ENCODE measurements around the gene PARD3B.

Gene PARD3B

DNA sequence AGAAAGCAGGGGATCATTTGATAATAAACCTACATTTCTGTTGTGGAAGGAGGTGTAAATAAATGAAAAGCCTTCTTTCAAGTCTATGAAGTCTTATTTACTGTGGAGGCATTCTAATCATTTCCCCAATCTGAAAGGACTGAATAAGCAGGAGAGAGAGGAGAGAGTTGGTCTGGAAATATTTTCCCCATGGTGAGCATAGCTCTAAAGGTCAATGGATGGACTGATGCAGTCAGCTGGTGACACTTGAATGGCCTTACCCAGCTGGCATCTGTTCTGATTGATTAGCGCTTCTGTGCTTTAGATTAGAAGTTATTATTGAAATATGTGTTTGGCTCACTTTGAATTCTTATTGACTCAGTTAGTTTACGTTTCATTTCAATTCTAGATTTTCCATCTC is 122.7 kb downstream of the PARD3B start:
- Mint-ChIP-seq H3K36me3 (ENCODE audit: low read depth) (no peaks in the 10 kb centered on the region), H3K27me3 (no peaks in the 10 kb centered on the region), H3K27ac (no peak overlapping the region), H3K9me3 (no peaks in the 10 kb centered on the region), H3K4me1 (no peaks in the 10 kb centered on the region), H3K4me3 (no peak overlapping the region)
- DNase-seq (no peak), ATAC-seq (no peak)

DNA sequence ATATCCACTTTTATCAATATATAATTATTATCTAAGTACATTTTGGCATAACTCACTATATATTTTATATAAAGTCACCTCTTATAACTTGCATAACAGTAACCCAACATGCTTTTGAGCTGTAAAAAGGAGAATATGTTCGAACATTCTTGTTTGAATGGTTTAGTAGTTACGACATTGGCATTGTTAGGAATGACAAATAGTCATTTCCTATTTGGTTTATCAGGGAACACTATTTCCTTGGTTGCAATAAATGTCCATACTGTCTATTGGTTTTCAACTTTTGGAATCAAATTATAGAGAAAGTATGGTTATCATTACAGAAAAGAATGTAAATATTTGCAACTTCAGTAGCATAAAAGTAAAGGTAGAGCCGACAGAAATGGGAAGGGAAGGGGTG is 124.1 kb downstream of the PARD3B start:
- Mint-ChIP-seq H3K4me3 (no peak overlapping the region), H3K4me1 (no peaks in the 10 kb centered on the region), H3K27me3 (no peaks in the 10 kb centered on the region), H3K36me3 (ENCODE audit: low read depth) (no peaks in the 10 kb centered on the region), H3K9me3 (no peaks in the 10 kb centered on the region), H3K27ac (no peak overlapping the region)
- DNase-seq: no peak
- ATAC-seq: no peak

DNA sequence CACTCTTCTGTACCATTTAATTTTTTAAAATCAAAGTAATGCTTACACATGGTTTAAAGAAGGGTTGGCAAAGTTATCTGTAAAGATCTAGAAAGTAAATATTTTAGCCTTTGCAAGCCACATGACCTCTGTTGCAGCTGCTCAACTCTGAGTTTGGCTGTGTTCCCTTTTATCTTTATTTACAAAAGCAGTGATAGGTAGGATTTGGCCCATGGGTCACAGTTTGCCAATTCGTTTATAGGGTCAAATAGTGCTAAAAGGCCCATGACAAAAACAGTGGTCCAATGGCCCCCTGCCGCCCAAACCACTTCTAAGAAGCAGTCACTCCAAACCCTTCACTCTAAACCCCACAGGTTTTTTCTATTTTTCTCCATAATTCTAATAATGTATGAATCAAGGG is 124.8 kb downstream of the PARD3B start:
- H3K27ac Mint-ChIP-seq: no peak overlapping the region
- H3K9me3 Mint-ChIP-seq: no peaks in the 10 kb centered on the region
- no peak overlapping the region for H3K4me3 Mint-ChIP-seq
- H3K4me1 Mint-ChIP-seq: no peaks in the 10 kb centered on the region
- H3K36me3 Mint-ChIP-seq (ENCODE audit: low read depth): no peaks in the 10 kb centered on the region
- DNase-seq (no peak), ATAC-seq (no peak)
- H3K27me3 Mint-ChIP-seq: no peaks in the 10 kb centered on the region

DNA sequence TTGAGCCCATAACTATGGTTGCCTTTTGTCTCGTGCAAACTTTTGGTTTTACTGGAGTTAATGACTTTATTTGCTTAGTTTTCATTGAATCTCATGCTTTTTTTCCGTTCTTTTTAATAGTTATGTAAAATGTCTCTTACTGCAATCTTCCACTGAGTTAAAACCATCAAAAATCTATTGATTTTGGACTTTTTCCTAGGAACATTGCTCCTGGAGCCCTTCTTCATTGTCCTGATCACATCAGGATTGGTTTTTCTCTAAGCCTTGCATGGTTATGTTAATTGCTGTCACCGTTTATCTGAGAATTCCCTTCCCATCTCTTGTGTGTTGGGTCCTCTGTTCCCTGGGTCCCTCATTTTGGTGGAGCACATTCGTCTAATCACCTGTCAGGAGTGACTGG is 125.5 kb downstream of the PARD3B start:
- Mint-ChIP-seq H3K4me1 (no peaks in the 10 kb centered on the region), H3K9me3 (no peaks in the 10 kb centered on the region), H3K27ac (no peak overlapping the region), H3K4me3 (no peak overlapping the region), H3K27me3 (no peaks in the 10 kb centered on the region), H3K36me3 (ENCODE audit: low read depth) (no peaks in the 10 kb centered on the region)
- no peak for DNase-seq
- no peak for ATAC-seq

GRCh38 chr2:204672772-204673171 is 127.5 kb downstream of the PARD3B start:
- Mint-ChIP-seq H3K27me3 (no peaks in the 10 kb centered on the region), H3K9me3 (no peaks in the 10 kb centered on the region), H3K36me3 (ENCODE audit: low read depth) (no peaks in the 10 kb centered on the region), H3K27ac (no peak overlapping the region), H3K4me1 (no peaks in the 10 kb centered on the region), H3K4me3 (no peak overlapping the region)
- no peak for DNase-seq
- ATAC-seq: no peak

DNA sequence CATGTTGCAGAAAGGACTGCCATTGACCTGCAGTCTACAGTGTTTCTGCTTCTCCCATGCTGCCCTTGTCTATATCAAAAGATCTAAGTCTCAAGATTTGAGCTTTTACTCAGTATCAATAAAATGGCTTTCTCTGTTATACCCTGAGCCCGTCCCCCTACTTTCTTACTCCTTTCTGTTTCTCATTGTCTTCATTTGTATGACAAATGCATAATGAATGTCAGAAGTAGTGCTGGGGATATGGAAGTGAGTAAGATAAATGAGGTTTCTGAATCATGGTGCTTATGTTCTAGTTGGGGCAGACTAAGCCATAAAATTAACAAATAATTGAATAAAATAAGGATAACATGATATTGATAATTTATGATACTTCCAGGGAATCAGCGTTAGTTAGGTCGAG is 128.6 kb downstream of the PARD3B start:
- no peak overlapping the region for H3K4me3 Mint-ChIP-seq
- H3K27me3 Mint-ChIP-seq: no peaks in the 10 kb centered on the region
- H3K9me3 Mint-ChIP-seq: no peaks in the 10 kb centered on the region
- H3K4me1 Mint-ChIP-seq: no peaks in the 10 kb centered on the region
- ATAC-seq (no peak), DNase-seq (no peak)
- no peaks in the 10 kb centered on the region for H3K36me3 Mint-ChIP-seq (ENCODE audit: low read depth)
- no peak overlapping the region for H3K27ac Mint-ChIP-seq

DNA sequence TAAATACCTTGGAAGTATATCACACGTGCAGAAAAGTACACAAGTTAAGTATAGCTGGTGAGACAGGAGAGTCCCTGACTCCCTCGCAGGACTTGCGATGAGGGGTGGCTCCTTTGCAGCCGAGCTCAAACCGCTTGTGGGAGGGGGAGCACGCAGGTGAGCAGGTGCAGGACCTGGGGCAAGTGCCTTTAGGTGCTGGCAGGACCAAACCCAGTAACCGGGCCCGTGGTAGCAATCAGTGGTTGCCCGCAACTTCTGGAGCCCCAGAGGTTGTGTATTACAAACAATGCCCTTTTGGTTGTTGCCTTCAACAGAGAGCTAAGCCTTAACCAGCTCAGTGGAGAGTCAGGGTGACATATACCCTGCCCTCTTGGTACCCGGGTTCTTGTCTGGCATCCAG is 132.8 kb downstream of the PARD3B start:
- Mint-ChIP-seq H3K27me3 (no peaks in the 10 kb centered on the region), H3K9me3 (no peaks in the 10 kb centered on the region), H3K4me3 (no peak overlapping the region), H3K36me3 (ENCODE audit: low read depth) (no peaks in the 10 kb centered on the region), H3K27ac (no peak overlapping the region), H3K4me1 (no peaks in the 10 kb centered on the region)
- DNase-seq (no peak), ATAC-seq (no peak)

DNA sequence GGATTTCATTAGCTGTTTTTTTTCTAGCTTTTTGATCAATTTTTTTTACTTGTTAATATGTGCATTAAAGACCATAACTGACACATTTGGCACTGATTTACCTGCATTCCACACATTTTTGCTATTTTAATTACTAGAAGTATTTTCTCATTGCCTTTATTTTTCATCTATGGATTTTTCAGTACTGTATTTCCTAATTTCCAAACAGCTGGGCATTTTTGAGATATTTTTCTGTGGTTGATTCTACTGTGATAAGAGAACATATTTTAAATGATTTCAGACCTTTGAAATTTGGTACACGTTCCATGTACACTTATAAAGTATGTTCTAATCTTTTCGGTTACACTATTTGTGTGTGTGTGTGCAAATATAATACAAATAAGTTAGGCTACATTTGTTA is 135.3 kb downstream of the PARD3B start:
- H3K36me3 Mint-ChIP-seq (ENCODE audit: low read depth): no peaks in the 10 kb centered on the region
- DNase-seq: no peak
- H3K4me3 Mint-ChIP-seq: no peak overlapping the region

GRCh38 chr2:204681412-204681811 is 136.1 kb downstream of the PARD3B start:
- Mint-ChIP-seq H3K4me1 (no peaks in the 10 kb centered on the region), H3K36me3 (ENCODE audit: low read depth) (no peaks in the 10 kb centered on the region), H3K4me3 (no peak overlapping the region), H3K27ac (no peak overlapping the region), H3K27me3 (no peaks in the 10 kb centered on the region), H3K9me3 (no peaks in the 10 kb centered on the region)
- ATAC-seq (no peak), DNase-seq (no peak)

More for the DNA sequence above, 135.3 kb downstream of the PARD3B start:
- Mint-ChIP-seq H3K27ac (no peak overlapping the region), H3K27me3 (no peaks in the 10 kb centered on the region), H3K4me1 (no peaks in the 10 kb centered on the region), H3K9me3 (no peaks in the 10 kb centered on the region)
- no peak for ATAC-seq

DNA sequence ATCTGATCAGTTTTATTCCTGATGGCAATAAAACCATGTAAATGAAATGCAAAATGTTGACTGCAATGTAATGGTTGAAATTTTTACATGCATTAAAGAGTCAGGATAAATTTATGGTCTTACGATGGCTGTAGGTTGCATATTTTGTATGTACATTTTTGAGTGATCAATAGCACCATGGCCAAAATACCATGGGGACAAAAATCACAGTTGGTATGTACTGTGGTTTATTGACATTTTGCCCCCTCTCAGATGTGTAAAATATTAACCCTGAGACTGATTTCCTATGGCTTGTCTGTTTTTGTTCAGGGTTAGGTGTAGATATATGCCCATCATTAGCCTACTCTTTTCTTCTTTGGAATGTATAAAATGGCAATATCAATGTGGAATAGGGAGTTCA is 138.1 kb downstream of the PARD3B start:
- Mint-ChIP-seq H3K27me3 (no peaks in the 10 kb centered on the region), H3K9me3 (no peaks in the 10 kb centered on the region), H3K27ac (no peak overlapping the region), H3K4me1 (no peaks in the 10 kb centered on the region), H3K36me3 (ENCODE audit: low read depth) (no peaks in the 10 kb centered on the region), H3K4me3 (no peak overlapping the region)
- DNase-seq (no peak), ATAC-seq (no peak)

DNA sequence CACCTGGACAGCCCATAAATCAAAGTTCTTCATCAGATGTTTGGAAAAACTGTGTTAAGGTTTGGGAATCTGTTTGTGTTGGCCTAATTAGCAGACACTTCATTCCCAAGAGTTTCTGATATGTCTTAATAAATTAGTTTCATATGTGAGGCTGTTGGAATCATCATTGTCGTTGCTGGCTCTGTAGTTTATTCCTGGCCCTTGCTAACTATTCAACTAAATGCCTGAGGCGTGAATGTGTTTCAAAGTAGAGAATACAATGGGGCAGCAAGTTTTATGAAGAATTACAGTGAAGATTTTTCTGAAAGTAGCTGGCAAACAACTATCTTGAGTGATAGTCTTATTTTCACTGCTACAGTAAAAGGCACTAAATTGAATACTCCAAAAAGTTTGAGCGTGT is 141.1 kb downstream of the PARD3B start:
- H3K4me1 Mint-ChIP-seq: no peaks in the 10 kb centered on the region
- no peaks in the 10 kb centered on the region for H3K27me3 Mint-ChIP-seq
- ATAC-seq (no peak), DNase-seq (no peak)
- no peak overlapping the region for H3K27ac Mint-ChIP-seq
- no peak overlapping the region for H3K4me3 Mint-ChIP-seq
- H3K9me3 Mint-ChIP-seq: no peaks in the 10 kb centered on the region
- H3K36me3 Mint-ChIP-seq (ENCODE audit: low read depth): no peaks in the 10 kb centered on the region

DNA sequence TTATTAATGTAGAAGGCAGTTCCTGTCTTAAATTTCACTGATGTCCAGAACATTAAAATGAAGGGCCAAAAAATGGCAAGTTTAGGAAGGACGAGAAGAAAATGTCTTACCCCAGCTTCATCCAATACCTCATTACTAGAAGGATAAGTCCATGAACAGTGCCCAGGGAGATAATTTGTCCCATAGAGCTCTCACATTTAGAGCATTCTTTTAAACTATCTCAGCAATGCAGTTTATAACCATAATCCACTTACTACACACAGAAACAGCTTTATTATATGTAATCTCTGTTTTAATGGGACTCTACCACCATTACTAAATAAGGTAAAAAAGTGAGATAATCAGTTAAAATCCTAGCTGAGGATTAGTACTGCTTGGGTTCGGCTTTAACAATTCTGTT is 142.5 kb downstream of the PARD3B start:
- H3K36me3 Mint-ChIP-seq (ENCODE audit: low read depth): no peaks in the 10 kb centered on the region
- no peak overlapping the region for H3K4me3 Mint-ChIP-seq
- H3K27ac Mint-ChIP-seq: no peak overlapping the region
- H3K27me3 Mint-ChIP-seq: no peaks in the 10 kb centered on the region
- DNase-seq (no peak), ATAC-seq (no peak)
- H3K9me3 Mint-ChIP-seq: no peaks in the 10 kb centered on the region
- H3K4me1 Mint-ChIP-seq: peaks cover 3% of the 10 kb centered on the region

GRCh38 chr2:204691911-204692510 is 146.7 kb downstream of the PARD3B start:
- Mint-ChIP-seq H3K27ac (no peak overlapping the region), H3K27me3 (no peaks in the 10 kb centered on the region), H3K4me1 (peaks cover 3% of the 10 kb centered on the region), H3K4me3 (no peak overlapping the region), H3K36me3 (ENCODE audit: low read depth) (no peaks in the 10 kb centered on the region), H3K9me3 (no peaks in the 10 kb centered on the region)
- no peak for ATAC-seq
- peak; percentile 4 for DNase-seq

DNA sequence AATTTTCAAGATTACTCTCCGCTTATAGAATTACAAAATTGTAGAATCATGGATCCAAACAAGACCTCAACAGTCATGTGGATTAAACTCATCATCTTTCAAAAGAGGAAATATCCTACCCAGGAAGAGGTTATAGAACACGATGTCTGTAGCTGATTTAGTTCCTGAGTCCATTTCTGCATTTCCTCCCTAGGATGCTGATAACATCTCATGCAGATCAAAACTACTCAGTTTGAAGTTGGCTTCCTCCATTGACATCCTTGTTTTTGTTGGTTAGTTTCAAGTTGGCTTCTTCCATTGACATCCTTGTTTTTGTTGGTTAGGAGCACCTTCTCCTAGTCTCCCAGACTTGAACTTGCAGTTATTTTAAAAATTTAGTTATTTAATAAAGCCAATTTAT is 147.5 kb downstream of the PARD3B start:
- no peaks in the 10 kb centered on the region for H3K9me3 Mint-ChIP-seq
- DNase-seq: no peak
- H3K27ac Mint-ChIP-seq: no peak overlapping the region
- H3K4me1 Mint-ChIP-seq: peaks cover 3% of the 10 kb centered on the region
- no peak overlapping the region for H3K4me3 Mint-ChIP-seq
- ATAC-seq: no peak
- no peaks in the 10 kb centered on the region for H3K27me3 Mint-ChIP-seq
- no peaks in the 10 kb centered on the region for H3K36me3 Mint-ChIP-seq (ENCODE audit: low read depth)

DNA sequence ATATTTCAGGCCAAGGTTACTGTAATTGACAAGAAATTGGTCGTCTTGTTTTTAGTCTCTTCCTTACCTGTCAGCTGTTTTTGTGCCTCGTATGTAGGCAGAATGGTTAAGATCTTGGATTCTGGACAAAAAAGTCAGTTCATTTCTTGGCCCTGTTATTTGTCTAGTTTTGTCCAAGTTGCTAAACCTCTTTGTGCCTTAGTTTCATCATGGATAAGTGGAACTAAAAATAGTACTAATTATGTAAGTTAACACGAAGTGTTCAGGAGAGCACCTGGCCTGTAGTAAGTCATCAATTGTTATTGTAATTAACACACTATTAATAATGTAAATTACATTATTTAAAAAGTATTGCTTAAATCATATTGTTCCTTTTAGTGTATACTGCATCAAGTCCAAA is 148.0 kb downstream of the PARD3B start:
- H3K4me1 Mint-ChIP-seq: peaks cover 3% of the 10 kb centered on the region
- ATAC-seq (no peak), DNase-seq (no peak)
- H3K9me3 Mint-ChIP-seq: no peaks in the 10 kb centered on the region
- no peak overlapping the region for H3K27ac Mint-ChIP-seq
- no peak overlapping the region for H3K4me3 Mint-ChIP-seq
- H3K36me3 Mint-ChIP-seq (ENCODE audit: low read depth): no peaks in the 10 kb centered on the region
- H3K27me3 Mint-ChIP-seq: no peaks in the 10 kb centered on the region

- no peak overlapping the region for H3K27ac Mint-ChIP-seq
- no peak for DNase-seq
Observed at GRCh38 chr2:204695506-204695905, 150.2 kb downstream of the PARD3B start.

More at GRCh38 chr2:204695506-204695905, 150.2 kb downstream of the PARD3B start:
- peaks cover 3% of the 10 kb centered on the region for H3K4me1 Mint-ChIP-seq
- no peaks in the 10 kb centered on the region for H3K36me3 Mint-ChIP-seq (ENCODE audit: low read depth)
- no peaks in the 10 kb centered on the region for H3K27me3 Mint-ChIP-seq
- no peak overlapping the region for H3K4me3 Mint-ChIP-seq
- H3K9me3 Mint-ChIP-seq: no peaks in the 10 kb centered on the region
- ATAC-seq: no peak

Data from activated naive CD8-positive, alpha-beta T cell treated with anti-CD3 and anti-CD28 coated beads, Interleukin-2, amount 50 U/mL, for 24 hours (primary cell).